A673 (cell line): ENCODE results near the gene RIN1. TPM values are rescaled to one million over a fixed set of nuclear protein-coding genes. Genes with fewer than 3 reads are reported as not detected.
A peak's percentile ranks its signal among the peaks of the same experiment; 100 is the strongest.
"Not testable (repeated sequence)": the region's sequence is repeated elsewhere in the genome, so short reads cannot be mapped to it uniquely, and the experiment has no call there.

ENCODE experiments used
- Bru-seq: library from RNA; stranded (reverse); fragments of 400-500 nt; gene quantifications from one replicate; lab custom pipeline; 2021; lab: Mats Ljungman, UMichigan
- BruChase-seq, 2 experiments: library from RNA; stranded (reverse); fragments of 400-500 nt; gene quantifications; one replicate each; lab custom pipeline; 2021; lab: Mats Ljungman, UMichigan
- BruUV-seq: library from RNA; stranded (reverse); fragments of 400-500 nt; replicated peaks from 2 replicates; lab custom pipeline; 2021; lab: Mats Ljungman, UMichigan
- CTCF ChIA-PET: fragments of 300-600 bp; sonication (Branson Sonifier 250); formaldehyde crosslinking; loops from one replicate; lab custom pipeline; 2022; ENCODE audit warnings: antibody characterized with exemption; lab: Charles Lee
- POLR2A ChIA-PET: fragments of 300-600 bp; sonication (Branson Sonifier 250); formaldehyde crosslinking; loops from one replicate; lab custom pipeline; 2022; ENCODE audit warnings: antibody characterized with exemption; ENCODE audit not compliant: low non-redundant PET; lab: Charles Lee
- DNase-seq: peaks from one replicate; pipeline ENCODE4 v3.0.0-alpha.2; 2015; ENCODE audit warnings: low spot score
- H3K27ac ChIP-seq: fragments of 200-600 bp; sonication (generic); 2 replicates; pipeline ENCODE4 v1.5.1; 2016; ENCODE audit warnings: mixed run types, low read depth, mild to moderate bottlenecking, mixed read lengths, antibody characterized with exemption, low read length; ENCODE audit not compliant: poor library complexity, severe bottlenecking
- H3K27me3 ChIP-seq: fragments of 200-600 bp; sonication (generic); replicated peaks from 2 replicates; pipeline ENCODE4 v1.6.1; 2017; ENCODE audit warnings: mixed run types, low read depth, mild to moderate bottlenecking, mixed read lengths, antibody characterized with exemption, low read length; ENCODE audit not compliant: insufficient read depth, poor library complexity
- H3K36me3 ChIP-seq: fragments of 200-600 bp; sonication (generic); 2 replicates; pipeline ENCODE4 v1.6.1; 2016; ENCODE audit warnings: mixed run types, mild to moderate bottlenecking, mixed read lengths, antibody characterized with exemption, low read length; ENCODE audit not compliant: insufficient read depth, poor library complexity, severe bottlenecking
- H3K4me1 ChIP-seq: fragments of 200-600 bp; sonication (generic); 2 replicates; pipeline ENCODE4 v1.6.1; 2017; ENCODE audit warnings: mixed run types, mild to moderate bottlenecking, mixed read lengths, antibody characterized with exemption, low read length; ENCODE audit not compliant: insufficient read depth, poor library complexity, severe bottlenecking
- H3K4me3 ChIP-seq: fragments of 200-600 bp; sonication (generic); 2 replicates; pipeline ENCODE4 v1.5.1; 2016; ENCODE audit warnings: low read depth, mixed run types, mild to moderate bottlenecking, mixed read lengths, low read length; ENCODE audit not compliant: poor library complexity, severe bottlenecking
- H3K9me3 ChIP-seq: fragments of 200-600 bp; sonication (generic); 2 replicates; pipeline ENCODE4 v1.6.1; 2016; ENCODE audit warnings: mixed run types, low read depth, mild to moderate bottlenecking, mixed read lengths, antibody characterized with exemption, low read length; ENCODE audit not compliant: poor library complexity, severe bottlenecking
- EZH2 ChIP-seq: fragments of 200-600 bp; sonication (generic); IDR thresholded peaks from 2 replicates; pipeline ENCODE4 v1.6.1; 2017; ENCODE audit warnings: borderline replicate concordance, low read depth, mild to moderate bottlenecking, mixed read lengths, antibody characterized with exemption, low read length; ENCODE audit not compliant: poor library complexity, severe bottlenecking
- intact Hi-C: fragments of 100-400 bp; cut with micrococcal nuclease; formaldehyde crosslinking; loops from one replicate; pipeline ENCODE4 v1.10.0; 2022; ENCODE audit not compliant: unreplicated experiment
- long read RNA-seq: library from polyadenylated mRNA; stranded (forward); transcript quantifications from one replicate; pipeline ENCODE4 v2.0.0, GENCODE V29; 2022
- total RNA-seq: library from RNA; stranded (reverse); gene quantifications from 2 replicates; pipeline ENCODE4 v1.2.3, GENCODE V29; 2021
- TF ChIP-seq, protein P1 (sequence below): fragments of 300-800, 200-600 bp; sonication (generic); conservative IDR thresholded peaks from 2 replicates; pipeline ENCODE4 v1.5.1; 2017; ENCODE audit warnings: low read depth, mild to moderate bottlenecking, antibody characterized with exemption, low read length, moderate library complexity, mixed read lengths

The RIN1 gene, protein sequence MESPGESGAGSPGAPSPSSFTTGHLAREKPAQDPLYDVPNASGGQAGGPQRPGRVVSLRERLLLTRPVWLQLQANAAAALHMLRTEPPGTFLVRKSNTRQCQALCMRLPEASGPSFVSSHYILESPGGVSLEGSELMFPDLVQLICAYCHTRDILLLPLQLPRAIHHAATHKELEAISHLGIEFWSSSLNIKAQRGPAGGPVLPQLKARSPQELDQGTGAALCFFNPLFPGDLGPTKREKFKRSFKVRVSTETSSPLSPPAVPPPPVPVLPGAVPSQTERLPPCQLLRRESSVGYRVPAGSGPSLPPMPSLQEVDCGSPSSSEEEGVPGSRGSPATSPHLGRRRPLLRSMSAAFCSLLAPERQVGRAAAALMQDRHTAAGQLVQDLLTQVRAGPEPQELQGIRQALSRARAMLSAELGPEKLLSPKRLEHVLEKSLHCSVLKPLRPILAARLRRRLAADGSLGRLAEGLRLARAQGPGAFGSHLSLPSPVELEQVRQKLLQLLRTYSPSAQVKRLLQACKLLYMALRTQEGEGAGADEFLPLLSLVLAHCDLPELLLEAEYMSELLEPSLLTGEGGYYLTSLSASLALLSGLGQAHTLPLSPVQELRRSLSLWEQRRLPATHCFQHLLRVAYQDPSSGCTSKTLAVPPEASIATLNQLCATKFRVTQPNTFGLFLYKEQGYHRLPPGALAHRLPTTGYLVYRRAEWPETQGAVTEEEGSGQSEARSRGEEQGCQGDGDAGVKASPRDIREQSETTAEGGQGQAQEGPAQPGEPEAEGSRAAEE
- 4.9 and 6.4 TPM in 2 replicates for total RNA-seq
- percentile 27 among the genes with signal in this experiment for Bru-seq, nascent RNA
- BruChase-seq, experiment 1, labeled RNA remaining after a 2-hour chase: percentile 38 among the genes with signal in this experiment
- BruChase-seq, experiment 2, labeled RNA remaining after a 6-hour chase: percentile 40 among the genes with signal in this experiment
- long read RNA-seq, transcript RIN1-201 (10 exons, 2,693 nt): major isoform, 6 of 9 reads
- long read RNA-seq, partial matches to known transcripts: 1 of 9 reads
- long read RNA-seq, other reads (novel, unspliced or antisense): 2 of 9 reads

DNA sequence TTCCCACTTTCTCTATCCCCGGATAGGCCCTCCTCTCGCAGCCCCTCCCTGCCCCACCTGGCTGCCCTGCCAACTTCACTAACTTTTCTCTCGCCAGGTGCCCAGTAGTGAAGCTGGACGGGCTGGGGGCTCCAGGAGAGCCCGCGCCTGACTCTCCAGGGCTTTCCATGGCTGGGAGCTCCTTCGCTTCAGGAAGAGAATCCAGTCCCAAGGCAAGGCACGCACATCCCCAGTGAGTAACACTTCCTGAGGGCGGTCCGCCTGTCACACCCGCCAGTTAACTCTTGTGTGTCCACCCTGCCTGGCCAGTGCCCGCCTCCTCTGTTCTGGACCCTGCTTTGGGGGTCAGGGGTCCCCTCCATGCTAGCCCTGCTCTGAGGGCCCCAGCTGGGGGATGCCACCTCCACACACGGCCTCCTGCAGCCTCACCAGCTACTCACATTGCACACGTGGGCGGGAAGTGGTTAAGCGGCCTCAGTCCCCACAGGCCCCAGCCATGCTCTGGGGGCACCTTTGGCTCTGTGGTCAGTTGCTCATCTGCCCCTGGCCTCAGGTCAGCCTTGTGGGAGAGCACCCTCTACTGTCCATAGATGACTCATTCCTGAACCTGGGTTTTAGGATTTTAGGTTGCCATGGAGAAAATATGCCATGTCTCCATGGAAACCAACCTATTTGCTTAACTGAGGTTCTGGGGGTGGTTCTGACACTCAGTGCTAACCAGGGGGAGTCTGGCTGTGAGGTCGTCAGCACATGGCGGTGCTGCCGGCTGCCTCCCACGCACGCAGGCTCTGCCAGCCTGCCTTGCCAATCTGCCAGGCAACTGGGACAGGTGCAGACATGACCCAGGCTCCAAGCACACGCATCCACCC is at the start of gene RIN1:
Gene RIN1 (minus strand): TSS at position 201 of the 869 bp plus-strand sequence. CDS start 32 bp downstream, at position 169.
- intact Hi-C loops: no loop called here
- peaks cover 10% of the 10 kb centered on the region for H3K36me3 ChIP-seq
- POLR2A ChIA-PET: no interaction called here

DNA sequence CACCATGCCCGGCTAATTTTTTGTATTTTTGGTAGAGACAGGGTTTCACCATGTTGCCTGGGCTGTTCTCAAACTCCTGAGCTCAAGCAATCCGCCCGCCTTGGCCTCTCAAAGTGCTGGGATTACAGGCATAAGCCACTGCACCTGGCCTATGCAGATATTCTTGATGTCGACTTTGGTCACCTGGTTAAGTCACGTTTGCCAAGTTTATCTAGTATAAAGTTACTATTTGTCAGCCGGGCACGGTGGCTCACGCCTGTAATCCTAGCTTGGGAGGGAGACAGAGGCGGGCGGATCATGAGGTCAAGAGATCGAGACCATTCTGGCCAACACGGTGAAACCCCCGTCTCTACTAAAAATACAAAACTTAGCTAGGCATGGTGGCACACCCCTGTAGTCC is 48.1 kb upstream of the RIN1 start:
- H3K36me3 ChIP-seq, H3K27me3 ChIP-seq, H3K4me3 ChIP-seq, DNase-seq, H3K4me1 ChIP-seq, H3K9me3 ChIP-seq, BruUV-seq, POLR2A ChIA-PET, H3K27ac ChIP-seq, intact Hi-C loops: not testable (repeated sequence)
- CTCF ChIA-PET: interaction anchor here (0.8 kb wide), 1 partner anchor 95 kb away, joined by 3 read pairs; no protein-coding TSS in a partner anchor

More for the DNA sequence above, at the start of gene RIN1:
- Histone ChIP-seq H3K9me3 (no peaks in the 10 kb centered on the region), H3K4me1 (peaks cover 25% of the 10 kb centered on the region), H3K27ac (peak within 1 kb of the TSS; percentile 69), H3K4me3 (peak within 1 kb of the TSS; percentile 38), H3K27me3 (no peaks in the 10 kb centered on the region)
- TF ChIP-seq EZH2: no peak
- TF ChIP-seq, protein P1, sequence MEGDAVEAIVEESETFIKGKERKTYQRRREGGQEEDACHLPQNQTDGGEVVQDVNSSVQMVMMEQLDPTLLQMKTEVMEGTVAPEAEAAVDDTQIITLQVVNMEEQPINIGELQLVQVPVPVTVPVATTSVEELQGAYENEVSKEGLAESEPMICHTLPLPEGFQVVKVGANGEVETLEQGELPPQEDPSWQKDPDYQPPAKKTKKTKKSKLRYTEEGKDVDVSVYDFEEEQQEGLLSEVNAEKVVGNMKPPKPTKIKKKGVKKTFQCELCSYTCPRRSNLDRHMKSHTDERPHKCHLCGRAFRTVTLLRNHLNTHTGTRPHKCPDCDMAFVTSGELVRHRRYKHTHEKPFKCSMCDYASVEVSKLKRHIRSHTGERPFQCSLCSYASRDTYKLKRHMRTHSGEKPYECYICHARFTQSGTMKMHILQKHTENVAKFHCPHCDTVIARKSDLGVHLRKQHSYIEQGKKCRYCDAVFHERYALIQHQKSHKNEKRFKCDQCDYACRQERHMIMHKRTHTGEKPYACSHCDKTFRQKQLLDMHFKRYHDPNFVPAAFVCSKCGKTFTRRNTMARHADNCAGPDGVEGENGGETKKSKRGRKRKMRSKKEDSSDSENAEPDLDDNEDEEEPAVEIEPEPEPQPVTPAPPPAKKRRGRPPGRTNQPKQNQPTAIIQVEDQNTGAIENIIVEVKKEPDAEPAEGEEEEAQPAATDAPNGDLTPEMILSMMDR: peak; percentile 56
- BruUV-seq: no TSS peak
- peak; percentile 68 for DNase-seq
- CTCF ChIA-PET: no interaction called here

DNA sequence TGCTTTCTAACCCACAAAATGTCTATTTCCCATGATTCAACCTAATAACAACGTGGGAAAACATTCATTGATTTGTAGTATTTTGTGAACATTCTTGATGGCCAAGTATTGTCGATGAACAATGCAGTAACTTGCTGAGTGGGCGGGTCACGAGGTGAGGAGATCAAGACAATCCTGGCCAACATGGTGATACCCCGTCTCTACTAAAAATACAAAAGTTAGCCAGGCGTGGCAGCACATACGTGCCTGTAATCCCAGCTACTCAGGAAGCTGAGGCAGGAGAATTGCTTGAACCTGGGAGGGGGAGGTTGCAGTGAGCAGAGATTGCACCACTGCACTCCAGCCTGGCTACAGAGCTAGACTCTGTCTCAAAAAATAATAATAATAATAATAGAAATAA is 44.0 kb upstream of the RIN1 start:
- H3K36me3 ChIP-seq, POLR2A ChIA-PET, H3K4me3 ChIP-seq, CTCF ChIA-PET, H3K9me3 ChIP-seq, intact Hi-C loops, BruUV-seq, H3K27ac ChIP-seq, H3K4me1 ChIP-seq, H3K27me3 ChIP-seq, DNase-seq: not testable (repeated sequence)
- TF ChIP-seq, protein P1: peak; percentile 24; the same call in 1 of the 2 replicates

DNA sequence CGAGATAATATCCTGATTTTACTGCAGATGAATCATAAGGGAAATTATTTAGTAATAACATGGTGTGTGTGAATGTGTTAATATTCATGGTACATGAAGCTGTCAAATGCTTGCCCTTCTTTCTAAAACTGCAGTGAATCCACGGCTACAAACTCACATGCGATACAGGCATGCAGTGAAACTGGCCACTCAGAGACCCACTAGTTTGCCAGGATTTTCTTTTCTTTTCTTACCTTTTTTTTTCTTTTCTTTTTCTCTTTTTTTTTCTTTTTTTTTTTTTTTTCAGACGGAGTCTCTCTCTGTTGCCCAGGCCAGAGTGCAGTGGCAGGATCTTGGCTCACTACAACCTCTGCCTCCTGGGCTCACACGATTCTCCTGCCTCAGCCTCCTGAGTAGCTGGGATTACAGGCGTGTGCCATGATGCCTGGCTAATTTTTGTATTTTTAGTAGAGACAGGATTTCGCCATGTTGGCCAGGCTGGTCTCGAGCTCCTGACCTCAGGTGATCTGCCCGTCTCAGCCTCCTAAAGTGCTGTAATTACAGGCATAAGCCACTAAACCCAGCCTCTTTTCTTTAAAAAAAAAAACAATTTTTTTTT is 37.6 kb upstream of the RIN1 start:
- H3K4me1 ChIP-seq: peaks cover 30% of the 10 kb centered on the region
- CTCF ChIA-PET: interaction anchor here (0.6 to 1.5 kb wide), 3 partner anchors 12 to 177 kb away, joined by 3 read pairs; partner anchors contain the start of gene TMEM151A
- H3K4me3 ChIP-seq, intact Hi-C loops, H3K9me3 ChIP-seq, H3K27me3 ChIP-seq, POLR2A ChIA-PET, BruUV-seq, DNase-seq: not testable (repeated sequence)
- peaks cover 13% of the 10 kb centered on the region for H3K36me3 ChIP-seq
- peak overlapping the region; percentile 83 for H3K27ac ChIP-seq
